ENCODE results near the gene MAP10.

Gene MAP10, protein sequence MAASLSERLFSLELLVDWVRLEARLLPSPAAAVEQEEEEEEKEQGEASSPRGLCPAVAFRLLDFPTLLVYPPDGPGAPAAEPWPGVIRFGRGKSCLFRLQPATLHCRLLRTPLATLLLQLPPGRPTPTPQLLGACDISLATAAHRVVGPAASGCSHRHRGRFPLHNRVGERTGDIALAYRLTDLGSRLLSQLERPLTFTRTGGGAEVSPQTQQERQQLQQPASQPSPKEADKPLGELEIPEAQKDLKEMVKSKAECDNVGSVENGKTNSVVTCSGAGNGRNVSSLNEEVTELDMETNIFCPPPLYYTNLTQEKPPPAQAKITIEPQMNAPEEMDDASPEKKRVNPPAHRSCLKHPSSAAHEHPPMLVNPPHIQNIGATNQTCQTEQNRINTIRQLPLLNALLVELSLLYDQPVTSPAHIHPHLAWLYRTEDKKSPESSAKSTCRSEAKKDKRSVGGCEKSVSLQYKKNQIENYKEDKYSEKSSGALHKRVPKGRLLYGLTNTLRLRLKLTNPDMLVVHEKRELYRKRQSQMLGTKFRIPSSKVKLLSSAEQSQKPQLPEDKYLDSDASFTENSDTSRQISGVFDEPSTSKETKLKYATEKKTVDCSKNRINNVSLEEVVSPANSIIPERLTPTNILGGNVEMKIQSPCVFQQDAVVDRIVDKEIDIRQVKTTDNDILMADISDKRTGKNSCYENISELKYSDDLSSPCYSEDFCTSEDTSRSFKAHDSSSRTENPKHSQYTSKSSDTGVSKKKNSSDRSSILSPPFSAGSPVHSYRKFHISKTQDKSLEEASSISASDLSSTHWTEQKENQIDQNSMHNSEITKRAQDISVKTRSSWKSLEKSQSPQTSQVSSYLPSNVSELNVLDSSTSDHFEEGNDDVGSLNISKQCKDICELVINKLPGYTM

DNA sequence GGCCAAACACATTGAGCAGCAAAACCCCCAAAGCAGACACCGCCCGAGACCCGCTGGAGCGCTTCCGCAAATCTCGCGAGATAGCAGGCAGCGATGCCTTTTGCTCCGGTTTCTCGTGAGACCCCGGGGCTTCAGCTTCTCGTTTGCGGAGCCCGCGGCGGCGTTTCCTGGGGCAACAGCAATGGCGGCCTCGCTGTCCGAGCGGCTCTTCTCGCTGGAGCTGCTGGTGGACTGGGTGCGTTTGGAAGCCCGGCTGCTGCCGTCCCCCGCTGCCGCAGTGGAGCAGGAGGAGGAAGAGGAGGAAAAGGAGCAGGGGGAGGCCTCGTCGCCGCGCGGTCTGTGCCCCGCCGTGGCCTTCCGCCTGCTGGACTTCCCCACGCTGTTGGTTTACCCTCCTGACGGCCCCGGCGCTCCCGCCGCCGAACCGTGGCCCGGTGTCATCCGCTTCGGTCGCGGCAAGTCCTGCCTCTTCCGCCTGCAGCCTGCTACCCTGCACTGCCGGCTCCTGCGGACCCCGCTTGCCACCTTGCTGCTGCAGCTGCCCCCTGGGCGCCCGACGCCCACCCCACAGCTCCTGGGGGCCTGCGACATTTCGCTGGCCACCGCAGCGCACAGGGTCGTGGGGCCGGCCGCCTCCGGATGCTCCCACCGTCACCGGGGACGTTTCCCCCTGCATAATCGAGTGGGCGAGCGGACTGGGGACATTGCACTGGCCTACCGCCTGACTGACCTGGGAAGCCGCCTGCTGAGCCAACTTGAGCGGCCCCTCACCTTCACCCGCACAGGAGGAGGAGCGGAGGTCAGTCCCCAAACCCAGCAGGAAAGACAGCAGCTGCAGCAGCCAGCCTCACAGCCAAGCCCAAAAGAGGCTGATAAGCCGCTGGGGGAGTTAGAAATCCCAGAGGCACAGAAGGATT is at the start of gene MAP10:
TSS of gene MAP10 (plus strand) at position 148 of the 917 bp plus-strand sequence. CDS start at position 182, 34 bp downstream.
- DNase-seq (ENCODE audit: low spot score in 2 of 2) = no peak
- in situ Hi-C loops (cut with MboI; ENCODE audit: low sequenced_read_pairs) = no loop called here
- Histone ChIP-seq H3K9me3 (no peaks in the 10 kb centered on the region), H3K27me3 (ENCODE audit: low read depth) (no peaks in the 10 kb centered on the region), H3K36me3 (replicated peaks) (no peaks in the 10 kb centered on the region), H3K4me3 (no peak within 1 kb of the TSS), H3K4me1 (0 out of 2 replicates have a peak, but pooled peaks cover 3% of the 10 kb centered on the region)

DNA sequence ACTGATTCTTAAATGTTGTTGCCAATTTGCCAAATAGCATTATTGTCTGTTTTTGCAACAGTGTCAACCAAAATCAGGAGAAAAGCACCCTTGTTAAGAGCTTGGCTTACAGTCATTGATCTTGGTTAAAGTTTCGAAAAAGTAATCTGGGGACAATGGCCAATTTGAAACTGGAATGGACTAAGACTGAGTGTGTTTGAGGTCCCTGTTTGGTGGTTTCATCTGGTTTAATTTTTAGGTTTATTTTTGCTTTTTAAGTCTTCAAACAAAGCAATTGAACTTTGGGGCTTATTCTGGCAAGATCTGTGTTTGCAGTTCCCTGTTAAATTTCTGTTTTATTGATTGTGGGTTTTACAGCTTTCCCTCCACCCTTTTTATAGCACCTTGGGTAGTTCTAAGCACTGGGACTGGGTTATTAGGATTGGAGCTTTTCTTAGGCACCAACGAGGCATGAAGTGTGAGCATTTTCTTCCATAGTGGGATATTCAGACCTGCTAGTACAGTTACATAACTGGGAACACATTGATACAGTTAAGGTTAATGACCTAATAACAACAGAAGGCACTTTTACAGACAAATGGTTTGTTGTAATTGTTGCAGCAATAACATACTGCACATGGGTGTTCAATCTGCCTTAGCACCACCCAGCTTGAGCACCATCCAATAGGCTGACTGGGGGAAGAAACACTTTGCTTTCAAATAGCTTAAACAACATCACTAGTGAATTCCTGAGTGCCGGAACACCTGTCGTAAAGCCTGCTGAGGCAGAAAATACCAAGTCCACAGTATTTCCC is 40.6 kb upstream of the MAP10 start:
- no peak for DNase-seq (ENCODE audit: low spot score in 2 of 2)
- H3K36me3 ChIP-seq (replicated peaks) = no peaks in the 10 kb centered on the region

DNA sequence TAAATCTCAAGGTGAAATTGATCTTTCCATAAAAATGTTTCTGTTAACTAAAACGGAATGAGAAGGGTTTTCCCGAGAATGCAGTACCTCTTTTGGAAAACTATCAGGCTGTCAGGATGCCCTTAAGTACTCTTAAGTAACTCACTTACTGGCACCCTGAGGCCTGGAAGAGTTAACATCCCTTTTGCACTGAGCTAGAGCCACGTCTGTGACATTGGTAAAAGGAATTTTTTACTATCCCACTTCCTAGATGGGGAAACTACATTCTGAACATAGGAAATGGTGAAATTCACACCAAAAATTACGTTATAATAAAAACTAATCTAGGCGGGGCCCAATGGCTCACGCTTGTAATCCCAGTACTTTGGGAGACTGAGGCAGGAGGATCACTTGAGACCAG is 39.7 kb upstream of the MAP10 start:
- in situ Hi-C loops (cut with MboI; ENCODE audit: low sequenced_read_pairs) = no loop called here
- no peaks in the 10 kb centered on the region for H3K36me3 ChIP-seq (replicated peaks)
- peaks cover 3% of the 10 kb centered on the region; the same call in 1 of the 2 replicates for H3K9me3 ChIP-seq
- H3K4me1 ChIP-seq = no peaks in the 10 kb centered on the region
- no peak overlapping the region for H3K4me3 ChIP-seq
- no peak for DNase-seq (ENCODE audit: low spot score in 2 of 2)
- no peaks in the 10 kb centered on the region for H3K27me3 ChIP-seq (ENCODE audit: low read depth)

More for the DNA sequence above, 40.6 kb upstream of the MAP10 start:
- Histone ChIP-seq H3K4me1 (no peaks in the 10 kb centered on the region), H3K27me3 (ENCODE audit: low read depth) (no peaks in the 10 kb centered on the region), H3K4me3 (no peak overlapping the region), H3K9me3 (peaks cover 3% of the 10 kb centered on the region; the same call in 1 of the 2 replicates)
- in situ Hi-C loops (cut with MboI; ENCODE audit: low sequenced_read_pairs) = no loop called here

DNA sequence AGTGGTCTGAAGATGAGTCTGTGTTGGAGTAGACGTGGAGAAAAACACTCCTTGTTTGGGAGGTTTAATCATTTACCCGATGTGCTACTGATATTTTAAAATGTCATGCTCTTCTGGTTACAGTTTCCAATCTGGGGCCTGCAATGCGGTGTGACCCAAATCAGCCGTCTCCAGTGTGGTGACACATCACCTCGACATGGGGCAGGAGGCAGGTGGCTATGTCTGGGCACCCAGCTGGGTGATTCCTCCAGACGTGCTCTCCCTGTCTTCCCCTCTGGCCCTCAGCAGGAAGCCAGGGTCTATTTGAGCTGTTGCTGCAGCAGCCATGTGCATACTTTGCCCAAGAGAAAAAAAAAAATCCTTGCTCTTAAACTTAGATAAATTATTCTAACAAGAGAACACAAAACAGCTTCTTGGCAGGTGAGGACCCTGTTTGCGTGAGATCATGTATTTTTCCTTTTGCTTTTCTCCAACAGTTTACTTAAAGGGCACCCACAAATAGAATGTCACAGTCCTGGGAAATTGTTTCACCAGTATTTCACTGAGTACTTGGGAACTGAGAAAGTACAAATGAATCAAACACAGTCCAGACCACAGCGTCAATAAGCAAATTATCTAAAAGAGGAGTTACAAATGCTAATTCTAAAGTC is 38.9 kb upstream of the MAP10 start:
- Histone ChIP-seq H3K36me3 (replicated peaks) (no peaks in the 10 kb centered on the region), H3K4me3 (no peak overlapping the region), H3K9me3 (peaks cover 3% of the 10 kb centered on the region; the same call in 1 of the 2 replicates), H3K4me1 (no peaks in the 10 kb centered on the region), H3K27me3 (ENCODE audit: low read depth) (no peaks in the 10 kb centered on the region)
- DNase-seq (ENCODE audit: low spot score in 2 of 2) = no peak
- in situ Hi-C loops (cut with MboI; ENCODE audit: low sequenced_read_pairs) = no loop called here

DNA sequence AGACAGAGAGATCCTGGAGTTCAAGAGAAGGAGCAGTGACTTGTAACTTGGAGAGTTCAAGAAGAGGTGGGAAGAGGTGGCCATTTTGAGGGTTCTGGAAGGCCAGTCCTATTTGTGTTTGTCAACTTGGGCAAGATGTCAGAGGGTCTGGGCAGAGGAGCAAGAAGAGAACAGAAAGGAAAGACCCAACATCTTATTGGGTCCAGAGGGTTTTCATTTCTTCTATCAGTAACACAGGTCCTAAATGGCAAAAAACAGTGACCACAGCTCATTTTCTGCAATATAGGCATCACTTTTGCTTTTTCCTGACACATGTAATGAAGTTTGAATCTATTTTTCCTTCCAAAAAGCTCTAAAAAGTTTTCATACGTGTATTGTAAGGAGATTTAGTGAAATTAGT is 38.3 kb upstream of the MAP10 start:
- no peaks in the 10 kb centered on the region for H3K36me3 ChIP-seq (replicated peaks)
- H3K4me3 ChIP-seq = no peak overlapping the region
- peaks cover 3% of the 10 kb centered on the region; the same call in 1 of the 2 replicates for H3K9me3 ChIP-seq
- DNase-seq (ENCODE audit: low spot score in 2 of 2) = no peak
- in situ Hi-C loops (cut with MboI; ENCODE audit: low sequenced_read_pairs) = no loop called here
- H3K4me1 ChIP-seq = no peaks in the 10 kb centered on the region
- no peaks in the 10 kb centered on the region for H3K27me3 ChIP-seq (ENCODE audit: low read depth)

DNA sequence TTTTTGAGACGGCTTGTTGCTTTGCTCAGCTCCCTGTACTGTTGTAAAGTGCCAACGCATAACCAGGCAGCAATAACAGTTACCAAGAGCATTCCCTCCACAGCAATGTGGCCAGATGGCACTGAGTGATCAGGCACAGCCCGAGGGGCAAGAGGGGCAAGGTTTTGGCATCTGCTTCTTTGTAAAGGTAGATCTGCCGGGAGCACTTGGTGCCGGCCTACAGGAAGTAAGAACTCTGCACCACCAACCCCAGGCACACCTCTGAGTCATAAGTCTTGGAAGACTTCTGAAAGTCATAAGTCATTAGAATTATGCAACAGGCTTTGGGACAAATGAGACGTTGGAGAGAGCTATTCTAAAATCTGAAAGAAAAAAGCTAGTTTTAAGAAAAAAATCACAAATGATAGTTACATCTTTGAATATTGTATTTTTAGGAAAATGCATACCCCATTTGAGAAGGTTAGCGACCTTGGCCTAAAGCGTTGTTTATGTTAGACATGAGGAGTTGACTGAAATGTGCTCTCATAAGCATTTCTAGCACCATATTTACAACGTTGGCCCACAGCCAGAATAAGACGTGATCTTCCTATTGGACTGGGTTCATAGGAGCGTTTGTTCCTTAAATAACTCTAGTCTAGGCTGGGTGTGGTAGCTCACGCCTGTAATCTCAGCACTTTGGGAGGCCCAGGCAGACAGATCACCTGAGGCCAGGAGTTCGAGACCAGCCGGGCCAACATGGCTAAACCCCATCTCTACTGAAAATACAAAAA is 37.7 kb upstream of the MAP10 start:
- Histone ChIP-seq H3K4me3 (no peak overlapping the region), H3K9me3 (peaks cover 3% of the 10 kb centered on the region; the same call in 1 of the 2 replicates), H3K36me3 (replicated peaks) (no peaks in the 10 kb centered on the region), H3K4me1 (no peaks in the 10 kb centered on the region), H3K27me3 (ENCODE audit: low read depth) (no peaks in the 10 kb centered on the region)
- DNase-seq (ENCODE audit: low spot score in 2 of 2) = no peak
- in situ Hi-C loops (cut with MboI; ENCODE audit: low sequenced_read_pairs) = no loop called here

DNA sequence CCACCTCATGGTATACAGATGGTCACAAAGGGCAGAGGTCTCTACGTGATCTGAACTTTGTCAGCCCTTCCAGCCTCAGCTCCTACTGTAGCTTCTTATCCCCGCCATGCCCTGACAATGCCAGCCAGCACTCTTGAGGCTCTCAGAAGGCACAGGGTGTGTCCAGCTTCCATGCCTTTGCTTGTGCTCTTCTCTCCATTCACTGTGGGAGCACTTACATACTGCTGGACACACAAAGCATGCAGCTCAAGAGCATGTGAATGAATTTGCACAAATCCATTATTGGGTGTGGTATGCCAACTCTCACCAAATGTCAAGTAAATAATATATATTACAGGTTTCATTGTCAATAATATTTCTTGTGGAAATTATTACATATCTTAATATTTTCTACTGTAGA is 36.4 kb upstream of the MAP10 start:
- Histone ChIP-seq H3K9me3 (peaks cover 2% of the 10 kb centered on the region; the same call in 1 of the 2 replicates), H3K4me1 (no peaks in the 10 kb centered on the region), H3K27me3 (ENCODE audit: low read depth) (no peaks in the 10 kb centered on the region), H3K36me3 (replicated peaks) (no peaks in the 10 kb centered on the region), H3K4me3 (no peak overlapping the region)
- no peak for DNase-seq (ENCODE audit: low spot score in 2 of 2)
- in situ Hi-C loops (cut with MboI; ENCODE audit: low sequenced_read_pairs) = no loop called here

DNA sequence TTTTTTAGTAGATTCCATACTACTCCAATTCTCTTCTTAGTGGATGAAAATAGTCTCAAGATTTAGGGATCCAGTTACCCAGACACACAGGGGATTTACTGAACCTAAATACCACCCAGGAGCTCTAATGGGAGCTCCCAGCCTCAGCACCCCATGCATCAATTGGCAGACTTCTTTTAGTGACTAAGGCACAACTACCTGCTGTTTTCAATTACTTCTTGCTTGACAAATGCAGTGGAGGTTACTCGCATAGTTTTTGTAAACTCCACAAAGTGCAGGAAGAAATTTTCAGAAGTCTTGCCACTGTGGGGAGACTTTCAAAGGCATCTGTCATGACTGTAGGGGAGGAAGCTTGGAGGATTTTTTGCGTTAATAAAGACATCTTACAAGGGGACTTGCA is 35.5 kb upstream of the MAP10 start:
- Histone ChIP-seq H3K4me3 (no peak overlapping the region), H3K36me3 (replicated peaks) (no peaks in the 10 kb centered on the region), H3K4me1 (no peaks in the 10 kb centered on the region), H3K9me3 (no peaks in the 10 kb centered on the region), H3K27me3 (ENCODE audit: low read depth) (no peaks in the 10 kb centered on the region)
- in situ Hi-C loops (cut with MboI; ENCODE audit: low sequenced_read_pairs) = no loop called here
- no peak for DNase-seq (ENCODE audit: low spot score in 2 of 2)

DNA sequence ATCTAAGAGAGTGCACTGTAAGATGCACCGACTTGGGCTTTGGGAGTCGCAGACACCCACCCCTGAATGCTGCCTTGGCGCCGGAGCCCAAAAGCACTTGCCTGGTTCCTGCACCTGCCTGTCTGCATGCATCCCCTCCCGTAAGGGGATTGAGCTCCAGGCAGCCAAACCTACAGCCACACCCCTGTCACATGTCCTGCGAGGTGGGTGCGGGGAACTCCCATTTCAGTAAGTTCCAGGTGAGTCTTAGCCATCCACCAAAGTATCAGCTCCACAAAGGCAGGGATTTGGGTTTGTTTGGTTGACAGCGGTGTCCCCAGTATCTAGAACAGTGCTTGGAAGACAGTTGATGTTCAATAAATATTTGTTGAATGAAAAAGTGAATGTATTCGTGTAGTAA is 31.5 kb upstream of the MAP10 start:
- Histone ChIP-seq H3K27me3 (ENCODE audit: low read depth) (no peaks in the 10 kb centered on the region), H3K9me3 (no peaks in the 10 kb centered on the region), H3K4me1 (no peaks in the 10 kb centered on the region), H3K36me3 (replicated peaks) (no peaks in the 10 kb centered on the region), H3K4me3 (no peak overlapping the region)
- in situ Hi-C loops (cut with MboI; ENCODE audit: low sequenced_read_pairs) = no loop called here
- no peak for DNase-seq (ENCODE audit: low spot score in 2 of 2)

DNA sequence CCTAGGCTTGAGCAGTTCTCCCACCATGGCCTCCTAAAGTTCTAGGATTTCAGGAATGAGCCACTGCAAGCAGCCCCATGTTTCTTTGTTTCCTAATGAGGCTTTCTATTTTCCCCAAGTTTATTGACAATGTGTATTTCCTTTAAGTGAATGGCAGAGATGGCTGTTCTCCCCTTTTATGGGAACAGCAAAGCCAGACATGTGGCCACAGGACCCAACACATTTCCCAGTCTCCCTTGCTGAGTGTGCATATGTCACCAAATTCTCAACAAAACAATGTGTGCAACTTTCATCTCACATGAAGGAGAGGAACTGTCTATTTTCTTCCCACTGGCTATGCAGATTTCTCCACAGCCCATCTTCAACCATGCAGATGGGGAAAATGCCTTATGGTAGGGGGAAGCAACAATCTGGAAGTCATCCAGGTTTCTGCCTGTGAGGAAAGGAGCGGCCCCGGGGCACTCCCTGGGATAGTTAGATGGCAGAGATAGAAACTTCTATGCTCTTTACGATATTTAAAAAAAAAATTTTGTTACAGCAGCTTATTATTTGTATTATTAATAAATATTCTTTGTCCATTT is 28.6 kb upstream of the MAP10 start:
- in situ Hi-C loops (cut with MboI; ENCODE audit: low sequenced_read_pairs) = no loop called here
- H3K9me3 ChIP-seq = no peaks in the 10 kb centered on the region
- H3K4me1 ChIP-seq = no peaks in the 10 kb centered on the region
- no peaks in the 10 kb centered on the region for H3K27me3 ChIP-seq (ENCODE audit: low read depth)
- no peaks in the 10 kb centered on the region for H3K36me3 ChIP-seq (replicated peaks)
- no peak overlapping the region for H3K4me3 ChIP-seq
- no peak for DNase-seq (ENCODE audit: low spot score in 2 of 2)

DNA sequence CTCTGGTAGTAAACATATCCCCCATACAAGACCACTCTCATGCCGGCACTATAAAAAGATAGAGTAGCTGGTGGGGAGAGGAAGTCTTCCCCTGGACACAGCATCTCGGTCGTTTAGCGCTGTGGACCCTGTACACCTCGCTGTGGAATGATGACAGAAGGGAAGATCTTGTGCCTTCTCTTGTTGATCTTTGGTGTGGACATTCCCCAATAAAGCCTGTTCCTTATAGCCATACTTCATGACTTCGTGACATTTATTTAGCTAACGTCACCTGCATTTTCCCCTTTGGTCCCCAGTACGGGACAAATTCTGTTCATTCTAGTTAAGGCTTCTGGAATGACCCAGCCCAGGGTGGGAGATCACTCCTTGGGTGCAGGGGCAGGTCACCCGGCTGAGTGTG is 24.9 kb upstream of the MAP10 start:
- DNase-seq (ENCODE audit: low spot score in 2 of 2) = no peak
- H3K36me3 ChIP-seq (replicated peaks) = no peaks in the 10 kb centered on the region
- no peaks in the 10 kb centered on the region for H3K9me3 ChIP-seq
- no peaks in the 10 kb centered on the region for H3K27me3 ChIP-seq (ENCODE audit: low read depth)
- H3K4me3 ChIP-seq = no peak overlapping the region
- in situ Hi-C loops (cut with MboI; ENCODE audit: low sequenced_read_pairs) = no loop called here
- no peaks in the 10 kb centered on the region for H3K4me1 ChIP-seq
